ENCODE data around the gene INTS11. TPM values are rescaled to one million over a fixed set of nuclear protein-coding genes. Genes with fewer than 3 reads are reported as not detected.

Gene INTS11
- total and polyA plus RNA-seq, 2 of the 13 experiments (the other 11 are each of a cell fraction or from before 2014, with no cell fraction given): 52.8 to 94.8 TPM

GRCh38 chr1:1361982-1362423, 37.5 kb upstream of the INTS11 start (continued):
- TF ChIP-seq ZSCAN29 (CRISPR knock-in tag; conservative IDR thresholded peaks at IDR 0.05) (0 out of 2 replicates have a peak, but pooled peaks have one; percentile 23), SKI (IDR thresholded peaks at IDR 0.05; ENCODE audit: partially characterized antibody) (peak; percentile 47), ZBTB4 (CRISPR knock-in tag; IDR thresholded peaks at IDR 0.05; ENCODE audit: borderline replicate concordance) (no peak), TBX2 (CRISPR knock-in tag; IDR thresholded peaks at IDR 0.05; ENCODE audit: borderline replicate concordance) (no peak), XRCC5 (optimal IDR thresholded peaks at IDR 0.05; ENCODE audit: low read length) (peak; percentile 71), TAF1 (CRISPR knock-in tag; IDR thresholded peaks at IDR 0.05) (peak; percentile 63; the same call in 1 of the 2 replicates), HDAC2 (CRISPR knock-in tag; IDR thresholded peaks at IDR 0.05) (0 out of 2 replicates have a peak, but pooled peaks have one; percentile 32), PHF8 (CRISPR knock-in tag; IDR thresholded peaks at IDR 0.05) (peak; percentile 38; the same call in 1 of the 2 replicates), ARID4A (CRISPR knock-in tag; IDR thresholded peaks at IDR 0.05; ENCODE audit: borderline replicate concordance) (peak; percentile 29; the same call in 1 of the 2 replicates), CCDC6 (CRISPR knock-in tag; IDR thresholded peaks at IDR 0.05) (no peak), ZBTB42 (CRISPR knock-in tag; IDR thresholded peaks at IDR 0.05) (no peak), CAMTA2 (CRISPR knock-in tag; IDR thresholded peaks at IDR 0.05; ENCODE audit: borderline replicate concordance) (no peak), ZNF672 (CRISPR knock-in tag; IDR thresholded peaks at IDR 0.05) (no peak), NKX3-1 (CRISPR knock-in tag; IDR thresholded peaks at IDR 0.05) (no peak), SNAI1 (CRISPR knock-in tag; IDR thresholded peaks at IDR 0.05; ENCODE audit: borderline replicate concordance) (no peak), SKIL (CRISPR knock-in tag; IDR thresholded peaks at IDR 0.05; ENCODE audit: borderline replicate concordance) (peak; percentile 55; the same call in 1 of the 2 replicates), AKAP8 (CRISPR knock-in tag; IDR thresholded peaks at IDR 0.05) (peak; percentile 63; the same call in 1 of the 2 replicates), HNRNPL (IDR thresholded peaks at IDR 0.05; ENCODE audit: low read depth, low read length) (no peak)
- TF ChIP-seq, protein P1, sequence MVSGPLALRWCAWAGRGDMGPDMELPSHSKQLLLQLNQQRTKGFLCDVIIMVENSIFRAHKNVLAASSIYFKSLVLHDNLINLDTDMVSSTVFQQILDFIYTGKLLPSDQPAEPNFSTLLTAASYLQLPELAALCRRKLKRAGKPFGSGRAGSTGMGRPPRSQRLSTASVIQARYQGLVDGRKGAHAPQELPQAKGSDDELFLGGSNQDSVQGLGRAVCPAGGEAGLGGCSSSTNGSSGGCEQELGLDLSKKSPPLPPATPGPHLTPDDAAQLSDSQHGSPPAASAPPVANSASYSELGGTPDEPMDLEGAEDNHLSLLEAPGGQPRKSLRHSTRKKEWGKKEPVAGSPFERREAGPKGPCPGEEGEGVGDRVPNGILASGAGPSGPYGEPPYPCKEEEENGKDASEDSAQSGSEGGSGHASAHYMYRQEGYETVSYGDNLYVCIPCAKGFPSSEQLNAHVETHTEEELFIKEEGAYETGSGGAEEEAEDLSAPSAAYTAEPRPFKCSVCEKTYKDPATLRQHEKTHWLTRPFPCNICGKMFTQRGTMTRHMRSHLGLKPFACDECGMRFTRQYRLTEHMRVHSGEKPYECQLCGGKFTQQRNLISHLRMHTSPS (CRISPR knock-in tag; IDR thresholded peaks at IDR 0.05; ENCODE audit: low read depth): no peak
